Fibroblast of lung (primary cell): ENCODE measurements around the gene ZNF273.
"Not testable (repeated sequence)": the region's sequence is repeated elsewhere in the genome, so short reads cannot be mapped to it uniquely, and the experiment has no call there.

Experiments used
- CTCF ChIP-seq, 2 donors: IDR thresholded peaks in 1 of 2; conservative IDR thresholded peaks in 1 of 2; 1 replicate in 1 of 2; 2 replicates in 1 of 2; pipeline ENCODE4 v1.5.1; 2011 to 2012; ENCODE audit warnings: low read length in 2 of 2, control low read depth in 1 of 2, inconsistent platforms in 1 of 2, low read depth in 1 of 2, mild to moderate bottlenecking in 1 of 2
- EZH2 ChIP-seq: IDR thresholded peaks from 2 replicates; pipeline ENCODE4 v1.5.1; 2012; ENCODE audit warnings: low read length, control low read depth, mild to moderate bottlenecking; ENCODE audit errors: missing control alignments

- not testable (repeated sequence) for TF ChIP-seq CTCF (conservative IDR thresholded peaks at IDR 0.05 in 1 of 2, IDR thresholded peaks at IDR 0.05 in 1 of 2; ENCODE audit: low read depth in 1 of 2, low read length in 2 of 2); EZH2
Measured at GRCh38 chr7:64948774-64949173, 45.7 kb downstream of the ZNF273 start.
